Bronchial smooth muscle cell (primary cell): ENCODE measurements around the gene RIGI. TPM values are rescaled to one million over a fixed set of nuclear protein-coding genes. Genes with fewer than 3 reads are reported as not detected.

Experiments
- total RNA-seq: library from RNA; depleted of rRNA; stranded (reverse); fragments of >200 nt; gene quantifications from 2 replicates; pipeline ENCODE4 v1.2.1, GENCODE V29; 2014

Gene RIGI
- total RNA-seq, result 6.1 and 9.1 TPM in 2 replicates

GRCh38 chr9:32526041-32526706 is at the start of gene RIGI:
Gene RIGI, minus strand, starts transcription at chr9:32526196. Its CDS starts 30 bp downstream, at chr9:32526166.

DNA sequence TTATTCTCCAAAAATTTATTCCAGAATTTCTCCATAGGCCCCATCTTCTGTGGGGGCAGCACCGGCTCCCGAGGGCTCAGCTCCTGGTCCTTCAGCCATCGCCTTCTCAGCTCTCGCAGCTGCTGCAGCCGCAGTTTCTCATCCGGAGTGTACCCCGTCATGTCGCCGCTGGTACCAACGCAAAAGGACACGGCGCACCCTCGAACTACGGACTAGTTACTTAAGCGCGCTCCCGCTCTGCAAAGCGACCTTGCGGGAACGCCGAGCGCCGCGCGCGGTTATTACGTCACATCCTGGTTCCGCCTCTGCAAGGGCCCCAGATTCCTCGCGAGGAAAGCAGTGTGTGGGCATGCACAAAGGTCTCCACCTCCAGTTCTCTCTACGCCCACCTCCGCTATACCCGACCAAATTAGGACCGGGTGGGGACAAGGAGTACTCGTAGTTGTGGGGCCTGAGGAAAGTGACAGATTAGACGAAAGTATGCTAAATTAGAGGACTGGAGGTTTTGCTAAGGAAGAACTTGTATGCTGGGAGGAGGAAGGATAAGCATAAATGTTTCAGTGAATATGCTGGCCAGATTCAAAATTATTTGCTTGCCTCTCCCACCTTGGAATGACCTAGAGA is 47.0 kb upstream of the RIGI start, which contains the start of gene NDUFB6:
Gene NDUFB6 (minus strand): TSS at position 260 of the 624 bp plus-strand sequence. CDS start 99 bp downstream, at position 161.

GRCh38 chr9:32552172-32552872 is 26.3 kb upstream of the RIGI start, which contains the start of the genes SMIM27 and TOPORS:
Gene SMIM27, plus strand, starts transcription at chr9:32552327. Its CDS starts 108 bp downstream, at chr9:32552435.
Gene TOPORS, minus strand, starts transcription at chr9:32552586. Its CDS starts 150 bp downstream, at chr9:32552436.

Other genes with a start within 250 kb of the RIGI start
- gene ACO1, start 141.6 kb downstream of the RIGI start, total RNA-seq, result 62.3 and 70.9 TPM in 2 replicates
- 6.5 and 7.7 TPM in 2 replicates for gene SMIM27, start 26.1 kb upstream of the RIGI start, total RNA-seq
- gene TOPORS, start 26.4 kb upstream of the RIGI start, total RNA-seq, result 26.6 and 29.5 TPM in 2 replicates
- 79.8 and 83.9 TPM in 2 replicates for gene NDUFB6, start 47.0 kb upstream of the RIGI start, total RNA-seq
- under 0.01 TPM in 2 replicates for gene TAF1L, start 109.5 kb upstream of the RIGI start, total RNA-seq